Neural cell (in vitro differentiated cells): Measurements from ENCODE around the gene NRP2. TPM values are rescaled to one million over a fixed set of nuclear protein-coding genes. Genes with fewer than 3 reads are reported as not detected.

Experiments used
- H2AFZ ChIP-seq: fragments of 200-600, 300-800 bp; sonication (generic), shearing (Covaris generic); 2 replicates; pipeline ENCODE4 v1.6.0; 2014; ENCODE audit warnings: low read depth, mild to moderate bottlenecking, antibody characterized with exemption, low read length, moderate library complexity
- H3F3A ChIP-seq: fragments of 200-600 bp; shearing (Covaris generic); 2 replicates; pipeline ENCODE4 v1.6.1; 2016; ENCODE audit warnings: mild to moderate bottlenecking, moderate library complexity, mixed read lengths, antibody characterized with exemption, low read length; ENCODE audit not compliant: insufficient read depth, poor library complexity, severe bottlenecking
- H3K27ac ChIP-seq: fragments of 200-600, 300-800 bp; sonication (generic), shearing (Covaris generic); 2 replicates; pipeline ENCODE4 v1.5.1; 2014; ENCODE audit warnings: mild to moderate bottlenecking, low read length, moderate library complexity
- H3K27me3 ChIP-seq: fragments of 300-800, 200-600 bp; sonication (generic), shearing (Covaris generic); 2 replicates; pipeline ENCODE4 v1.6.0; 2014; ENCODE audit warnings: mild to moderate bottlenecking, low read depth, low read length, moderate library complexity; ENCODE audit not compliant: insufficient read depth
- H3K36me3 ChIP-seq: fragments of 300-800, 200-600 bp; sonication (generic), shearing (Covaris generic); 2 replicates; pipeline ENCODE4 v1.5.1; 2014; ENCODE audit warnings: mild to moderate bottlenecking, antibody characterized with exemption, low read length, moderate library complexity; ENCODE audit not compliant: insufficient read depth
- H3K4me2 ChIP-seq: fragments of 300-800, 200-600 bp; sonication (generic), shearing (Covaris generic); 2 replicates; pipeline ENCODE4 v1.6.0; 2014; ENCODE audit warnings: mild to moderate bottlenecking, low read length
- H3K4me3 ChIP-seq: fragments of 300-800, 200-600 bp; sonication (generic), shearing (Covaris generic); 2 replicates; pipeline ENCODE4 v1.5.1; 2014; ENCODE audit warnings: mild to moderate bottlenecking, low read length, moderate library complexity
- H3K79me2 ChIP-seq: fragments of 200-600 bp; shearing (Covaris generic); replicated peaks from 2 replicates; pipeline ENCODE4 v1.6.0; 2014; ENCODE audit warnings: mild to moderate bottlenecking, low read length, moderate library complexity; ENCODE audit not compliant: insufficient read depth
- H3K9ac ChIP-seq: fragments of 300-800, 200-600 bp; sonication (generic), shearing (Covaris generic); 2 replicates; pipeline ENCODE4 v1.6.1; 2016; ENCODE audit warnings: mild to moderate bottlenecking, low read length, mixed read lengths
- H3K9me2 ChIP-seq: fragments of 200-600 bp; shearing (Covaris generic); 2 replicates; pipeline ENCODE4 v1.6.1; 2016; ENCODE audit warnings: mild to moderate bottlenecking, low read length, mixed read lengths; ENCODE audit not compliant: insufficient read depth
- H3K9me3 ChIP-seq: fragments of 200-600, 300-800 bp; sonication (generic), shearing (Covaris generic); 2 replicates; pipeline ENCODE4 v1.6.1; 2016; ENCODE audit warnings: mild to moderate bottlenecking, mixed run types, low read length, moderate library complexity, mixed read lengths
- H4K20me1 ChIP-seq: fragments of 200-600 bp; shearing (Covaris generic); 2 replicates; pipeline ENCODE4 v1.6.1; 2016; ENCODE audit warnings: mild to moderate bottlenecking, mixed run types; ENCODE audit not compliant: insufficient read depth
- EP300 ChIP-seq: fragments of 450-650 bp; conservative IDR thresholded peaks from 2 replicates; pipeline ENCODE4 v1.6.1; 2014; ENCODE audit warnings: antibody characterized with exemption, mild to moderate bottlenecking, moderate library complexity; ENCODE audit not compliant: poor library complexity, severe bottlenecking
- EZH2 ChIP-seq: fragments of 200-600, 300-800 bp; shearing (Covaris generic), sonication (generic); IDR thresholded peaks from 2 replicates; pipeline ENCODE4 v1.6.1; 2014; ENCODE audit warnings: antibody characterized with exemption, low read length, borderline replicate concordance, mild to moderate bottlenecking; ENCODE audit not compliant: insufficient read depth, poor library complexity, severe bottlenecking
- MXI1 ChIP-seq: fragments of 450-650 bp; conservative IDR thresholded peaks from 2 replicates; pipeline ENCODE4 v1.6.1; 2014; ENCODE audit warnings: antibody characterized with exemption, mild to moderate bottlenecking; ENCODE audit not compliant: poor library complexity, severe bottlenecking
- POLR2AphosphoS5 ChIP-seq: IDR thresholded peaks from 2 replicates; pipeline ENCODE4 v1.6.1; 2012
- RAD21 ChIP-seq: fragments of 450-650 bp; conservative IDR thresholded peaks from 2 replicates; pipeline ENCODE4 v1.6.1; 2014; ENCODE audit warnings: antibody characterized with exemption, mild to moderate bottlenecking, moderate library complexity
- SMC3 ChIP-seq: fragments of 450-650 bp; conservative IDR thresholded peaks from 2 replicates; pipeline ENCODE4 v1.6.1; 2014; ENCODE audit warnings: antibody characterized with exemption, mild to moderate bottlenecking, moderate library complexity; ENCODE audit not compliant: poor library complexity
- TAF1 ChIP-seq: IDR thresholded peaks from 2 replicates; pipeline ENCODE4 v1.6.1; 2012; ENCODE audit warnings: low read depth
- polyA plus RNA-seq: library from polyadenylated mRNA; depleted of rRNA; stranded (reverse); fragments of >200 nt; gene quantifications from 2 replicates; pipeline ENCODE4 v1.2.3, GENCODE V29; 2014
- TF ChIP-seq, protein P1 (sequence below): IDR thresholded peaks from 2 replicates; pipeline ENCODE4 v1.6.1; 2012; ENCODE audit warnings: borderline replicate concordance
- TF ChIP-seq, protein P2 (sequence below): fragments of 450-650 bp; IDR thresholded peaks from 2 replicates; pipeline ENCODE4 v1.5.1; 2014; ENCODE audit warnings: antibody characterized with exemption, mild to moderate bottlenecking, moderate library complexity; ENCODE audit not compliant: poor library complexity, severe bottlenecking

NRP2 gene
- polyA plus RNA-seq, 1 donor from 2014 or later = 30.2 TPM

GRCh38 chr2:205715831-205716525, 33.7 kb downstream of the NRP2 start:
- H3K4me3 ChIP-seq = no peak overlapping the region
- no peak overlapping the region for H3K4me2 ChIP-seq
- no peak overlapping the region for H3K27ac ChIP-seq
- H2AFZ ChIP-seq = no peak overlapping the region
- H3K79me2 ChIP-seq = no peaks in the 10 kb centered on the region
- H3K36me3 ChIP-seq = peaks cover 3% of the 10 kb centered on the region
- no peaks in the 10 kb centered on the region for H3K9me3 ChIP-seq
- no peaks in the 10 kb centered on the region for H3F3A ChIP-seq
- TF ChIP-seq POLR2AphosphoS5 = no peak
- TF ChIP-seq EP300 = no peak
- TF ChIP-seq, protein P1, sequence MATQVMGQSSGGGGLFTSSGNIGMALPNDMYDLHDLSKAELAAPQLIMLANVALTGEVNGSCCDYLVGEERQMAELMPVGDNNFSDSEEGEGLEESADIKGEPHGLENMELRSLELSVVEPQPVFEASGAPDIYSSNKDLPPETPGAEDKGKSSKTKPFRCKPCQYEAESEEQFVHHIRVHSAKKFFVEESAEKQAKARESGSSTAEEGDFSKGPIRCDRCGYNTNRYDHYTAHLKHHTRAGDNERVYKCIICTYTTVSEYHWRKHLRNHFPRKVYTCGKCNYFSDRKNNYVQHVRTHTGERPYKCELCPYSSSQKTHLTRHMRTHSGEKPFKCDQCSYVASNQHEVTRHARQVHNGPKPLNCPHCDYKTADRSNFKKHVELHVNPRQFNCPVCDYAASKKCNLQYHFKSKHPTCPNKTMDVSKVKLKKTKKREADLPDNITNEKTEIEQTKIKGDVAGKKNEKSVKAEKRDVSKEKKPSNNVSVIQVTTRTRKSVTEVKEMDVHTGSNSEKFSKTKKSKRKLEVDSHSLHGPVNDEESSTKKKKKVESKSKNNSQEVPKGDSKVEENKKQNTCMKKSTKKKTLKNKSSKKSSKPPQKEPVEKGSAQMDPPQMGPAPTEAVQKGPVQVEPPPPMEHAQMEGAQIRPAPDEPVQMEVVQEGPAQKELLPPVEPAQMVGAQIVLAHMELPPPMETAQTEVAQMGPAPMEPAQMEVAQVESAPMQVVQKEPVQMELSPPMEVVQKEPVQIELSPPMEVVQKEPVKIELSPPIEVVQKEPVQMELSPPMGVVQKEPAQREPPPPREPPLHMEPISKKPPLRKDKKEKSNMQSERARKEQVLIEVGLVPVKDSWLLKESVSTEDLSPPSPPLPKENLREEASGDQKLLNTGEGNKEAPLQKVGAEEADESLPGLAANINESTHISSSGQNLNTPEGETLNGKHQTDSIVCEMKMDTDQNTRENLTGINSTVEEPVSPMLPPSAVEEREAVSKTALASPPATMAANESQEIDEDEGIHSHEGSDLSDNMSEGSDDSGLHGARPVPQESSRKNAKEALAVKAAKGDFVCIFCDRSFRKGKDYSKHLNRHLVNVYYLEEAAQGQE = no peak
- TF ChIP-seq EZH2 = no peak
- TF ChIP-seq, protein P2, sequence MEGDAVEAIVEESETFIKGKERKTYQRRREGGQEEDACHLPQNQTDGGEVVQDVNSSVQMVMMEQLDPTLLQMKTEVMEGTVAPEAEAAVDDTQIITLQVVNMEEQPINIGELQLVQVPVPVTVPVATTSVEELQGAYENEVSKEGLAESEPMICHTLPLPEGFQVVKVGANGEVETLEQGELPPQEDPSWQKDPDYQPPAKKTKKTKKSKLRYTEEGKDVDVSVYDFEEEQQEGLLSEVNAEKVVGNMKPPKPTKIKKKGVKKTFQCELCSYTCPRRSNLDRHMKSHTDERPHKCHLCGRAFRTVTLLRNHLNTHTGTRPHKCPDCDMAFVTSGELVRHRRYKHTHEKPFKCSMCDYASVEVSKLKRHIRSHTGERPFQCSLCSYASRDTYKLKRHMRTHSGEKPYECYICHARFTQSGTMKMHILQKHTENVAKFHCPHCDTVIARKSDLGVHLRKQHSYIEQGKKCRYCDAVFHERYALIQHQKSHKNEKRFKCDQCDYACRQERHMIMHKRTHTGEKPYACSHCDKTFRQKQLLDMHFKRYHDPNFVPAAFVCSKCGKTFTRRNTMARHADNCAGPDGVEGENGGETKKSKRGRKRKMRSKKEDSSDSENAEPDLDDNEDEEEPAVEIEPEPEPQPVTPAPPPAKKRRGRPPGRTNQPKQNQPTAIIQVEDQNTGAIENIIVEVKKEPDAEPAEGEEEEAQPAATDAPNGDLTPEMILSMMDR = no peak
- no peak for TF ChIP-seq SMC3
- TF ChIP-seq RAD21 = no peak
- no peak for TF ChIP-seq TAF1
- no peaks in the 10 kb centered on the region for H3K9me2 ChIP-seq
- H3K9ac ChIP-seq = no peak overlapping the region
- H3K27me3 ChIP-seq = no peaks in the 10 kb centered on the region
- H4K20me1 ChIP-seq = no peaks in the 10 kb centered on the region

GRCh38 chr2:205717175-205717846, 35.0 kb downstream of the NRP2 start:
- H3K79me2 ChIP-seq = no peaks in the 10 kb centered on the region
- no peak overlapping the region for H3K27ac ChIP-seq
- no peaks in the 10 kb centered on the region for H3K27me3 ChIP-seq
- no peak overlapping the region for H2AFZ ChIP-seq
- no peaks in the 10 kb centered on the region for H3F3A ChIP-seq
- TF ChIP-seq TAF1 = no peak
- no peak for TF ChIP-seq RAD21
- no peak for TF ChIP-seq EP300
- no peak for TF ChIP-seq MXI1
- no peak for TF ChIP-seq EZH2
- TF ChIP-seq, protein P1 = no peak
- TF ChIP-seq POLR2AphosphoS5 = no peak
- TF ChIP-seq, protein P2 = no peak
- H3K9me3 ChIP-seq = no peaks in the 10 kb centered on the region
- peaks cover 3% of the 10 kb centered on the region for H3K36me3 ChIP-seq
- H3K4me3 ChIP-seq = no peak overlapping the region
- H3K4me2 ChIP-seq = no peak overlapping the region
- no peaks in the 10 kb centered on the region for H4K20me1 ChIP-seq
- H3K9me2 ChIP-seq = no peaks in the 10 kb centered on the region
- H3K9ac ChIP-seq = no peak overlapping the region
